H9 (cell line): Measurements from ENCODE around the gene OR56A1. TPM values are rescaled to one million over a fixed set of nuclear protein-coding genes. Genes with fewer than 3 reads are reported as not detected.

ENCODE experiments used
- DNase-seq: peaks from one replicate; pipeline ENCODE4 v3.0.0-alpha.2; 2017
- H2AFZ ChIP-seq: one replicate; pipeline ENCODE4 v1.6.1; 2013; ENCODE audit warnings: mild to moderate bottlenecking, low read length, control low read depth, moderate library complexity
- H2AK5ac ChIP-seq: 2 replicates; pipeline ENCODE4 v1.6.1; 2013; ENCODE audit warnings: low read length, control low read depth, mixed read lengths; ENCODE audit not compliant: insufficient read length
- H2BK120ac ChIP-seq: one replicate; pipeline ENCODE4 v1.6.1; 2013; ENCODE audit warnings: low read depth, mild to moderate bottlenecking, low read length, control low read depth, inconsistent platforms; ENCODE audit not compliant: poor library complexity, severe bottlenecking
- H2BK12ac ChIP-seq: 2 replicates; pipeline ENCODE4 v1.6.1; 2013; ENCODE audit warnings: low read length, control low read depth, mixed read lengths, low read depth; ENCODE audit not compliant: insufficient read length
- H2BK15ac ChIP-seq: 2 replicates; pipeline ENCODE4 v1.6.1; 2013; ENCODE audit warnings: low read depth, low read length, control low read depth
- H2BK20ac ChIP-seq: one replicate; pipeline ENCODE4 v1.6.1; 2013; ENCODE audit warnings: low read depth, mild to moderate bottlenecking, low read length, control low read depth, inconsistent platforms; ENCODE audit not compliant: poor library complexity, severe bottlenecking
- H2BK5ac ChIP-seq: 2 replicates; pipeline ENCODE4 v1.6.1; 2013; ENCODE audit warnings: low read length, control low read depth, mixed read lengths; ENCODE audit not compliant: insufficient read length
- H3K14ac ChIP-seq: 2 replicates; pipeline ENCODE4 v1.6.1; 2013; ENCODE audit warnings: low read length, control low read depth; ENCODE audit not compliant: insufficient read depth
- H3K18ac ChIP-seq: 2 replicates; pipeline ENCODE4 v1.6.1; 2013; ENCODE audit warnings: low read depth, mild to moderate bottlenecking, mixed read lengths, low read length, control low read depth; ENCODE audit not compliant: insufficient read length
- H3K23ac ChIP-seq: 2 replicates; pipeline ENCODE4 v1.6.1; 2013; ENCODE audit warnings: low read length, control low read depth, mixed read lengths, low read depth; ENCODE audit not compliant: insufficient read length
- H3K23me2 ChIP-seq: 2 replicates; pipeline ENCODE4 v1.6.1; 2013; ENCODE audit warnings: low read depth, mild to moderate bottlenecking, mixed read lengths, low read length, control low read depth; ENCODE audit not compliant: insufficient read length, poor library complexity, severe bottlenecking
- H3K27ac ChIP-seq: 2 replicates; pipeline ENCODE4 v1.5.1; 2013; ENCODE audit warnings: low read length, control low read depth, mixed read lengths, low read depth; ENCODE audit not compliant: insufficient read length
- H3K27me3 ChIP-seq: 2 replicates; pipeline ENCODE4 v1.6.1; 2013; ENCODE audit warnings: low read length, control low read depth, inconsistent platforms; ENCODE audit not compliant: insufficient read depth
- H3K4ac ChIP-seq: 2 replicates; pipeline ENCODE4 v1.6.1; 2013; ENCODE audit warnings: low read depth, mild to moderate bottlenecking, control low read depth, inconsistent platforms, low read length, moderate library complexity
- H3K4me1 ChIP-seq: 2 replicates; pipeline ENCODE4 v1.6.1; 2013; ENCODE audit warnings: low read length, control low read depth, inconsistent platforms; ENCODE audit not compliant: insufficient read depth
- H3K4me2 ChIP-seq: 2 replicates; pipeline ENCODE4 v1.6.1; 2013; ENCODE audit warnings: low read length, control low read depth, mixed read lengths; ENCODE audit not compliant: insufficient read length, insufficient read depth
- H3K56ac ChIP-seq: 2 replicates; pipeline ENCODE4 v1.6.1; 2013; ENCODE audit warnings: low read depth, mild to moderate bottlenecking, mixed read lengths, low read length, control low read depth; ENCODE audit not compliant: insufficient read length
- H3K79me1 ChIP-seq: 2 replicates; pipeline ENCODE4 v1.6.1; 2013; ENCODE audit warnings: low read depth, mild to moderate bottlenecking, moderate library complexity, low read length, control low read depth, inconsistent platforms; ENCODE audit not compliant: insufficient read depth, poor library complexity, severe bottlenecking
- H3K79me2 ChIP-seq: 2 replicates; pipeline ENCODE4 v1.6.1; 2013; ENCODE audit warnings: low read length, control low read depth, inconsistent platforms; ENCODE audit not compliant: insufficient read depth
- H3K9ac ChIP-seq: 2 replicates; pipeline ENCODE4 v1.6.1; 2013; ENCODE audit warnings: low read length, control low read depth, mixed read lengths; ENCODE audit not compliant: insufficient read length; ENCODE audit errors: extremely low read depth
- H3K9me3 ChIP-seq: one replicate; pipeline ENCODE4 v1.6.1; 2013; ENCODE audit warnings: low read depth, low read length, inconsistent platforms; ENCODE audit not compliant: control insufficient read depth
- H3T11ph ChIP-seq: one replicate; pipeline ENCODE4 v1.6.1; 2013; ENCODE audit warnings: mild to moderate bottlenecking, low read length, control low read depth, inconsistent platforms
- H4K20me1 ChIP-seq: one replicate; pipeline ENCODE4 v1.6.1; 2013; ENCODE audit not compliant: control insufficient read depth, insufficient read length, insufficient read depth
- H4K5ac ChIP-seq: 2 replicates; pipeline ENCODE4 v1.6.1; 2013; ENCODE audit warnings: low read depth, mild to moderate bottlenecking, mixed read lengths, low read length, control low read depth; ENCODE audit not compliant: insufficient read length
- H4K8ac ChIP-seq: replicated peaks from 2 replicates; pipeline ENCODE4 v1.6.1; 2013; ENCODE audit warnings: low read length, control low read depth, mixed read lengths, low read depth; ENCODE audit not compliant: insufficient read length
- H4K91ac ChIP-seq: 2 replicates; pipeline ENCODE4 v1.6.1; 2013; ENCODE audit warnings: low read depth, mild to moderate bottlenecking, moderate library complexity, mixed read lengths, low read length, control low read depth; ENCODE audit not compliant: insufficient read length
- H3K27ac Mint-ChIP-seq, 3 experiments: 2 replicates in 2 of 3; 3 replicates in 1 of 3; pipeline ENCODE4 v1.8.0; 2020 to 2021; ENCODE audit warnings: mixed read lengths in 3 of 3, mild to moderate bottlenecking in 1 of 3, moderate library complexity in 1 of 3
- H3K27me3 Mint-ChIP-seq: 2 replicates; pipeline ENCODE4 v1.8.0; 2021; ENCODE audit warnings: low read depth, mild to moderate bottlenecking, moderate library complexity, mixed read lengths
- H3K36me3 Mint-ChIP-seq, 3 experiments: 2 replicates in 2 of 3; 3 replicates in 1 of 3; pipeline ENCODE4 v1.8.0; 2020 to 2021; ENCODE audit warnings: low read depth in 3 of 3, mixed read lengths in 3 of 3; ENCODE audit not compliant: insufficient read depth in 1 of 3
- H3K4me1 Mint-ChIP-seq, 2 experiments: 2 replicates each; pipeline ENCODE4 v1.8.0; 2020; ENCODE audit warnings: mixed read lengths in 2 of 2
- H3K4me3 Mint-ChIP-seq, 2 experiments: 2 replicates in 1 of 2; 3 replicates in 1 of 2; pipeline ENCODE4 v1.8.0; 2020 to 2021; ENCODE audit warnings: mild to moderate bottlenecking in 2 of 2, mixed read lengths in 2 of 2, moderate library complexity in 1 of 2
- H3K9me3 Mint-ChIP-seq, 2 experiments: 2 replicates in 1 of 2; 3 replicates in 1 of 2; pipeline ENCODE4 v1.8.0; 2020; ENCODE audit warnings: mild to moderate bottlenecking in 2 of 2, mixed read lengths in 2 of 2, moderate library complexity in 1 of 2
- WGBS: extraction: QIAGEN DNeasy Blood & Tissue Kit; methylation state at CpG from one replicate; pipeline ENCODE4 v1.1.7; 2013; ENCODE audit warnings: missing lambda C conversion rate, low lambda C conversion rate, mixed read lengths; ENCODE audit not compliant: insufficient read length; ENCODE audit errors: extremely low coverage; 5-methylcytosine and 5-hydroxymethylcytosine counted together
- total RNA-seq: library from RNA; stranded (reverse); gene quantifications from 2 replicates; pipeline ENCODE4 v1.2.1, GENCODE V29; 2021
- TF ChIP-seq, protein P1 (sequence below): fragments of 200-600 bp; sonication (generic); conservative IDR thresholded peaks from 3 replicates; pipeline ENCODE4 v1.8.0; 2021; ENCODE audit warnings: antibody characterized with exemption, mild to moderate bottlenecking

The OR56A1 gene
- total RNA-seq, 1 experiment from 2014 or later = 0.07 TPM

DNA sequence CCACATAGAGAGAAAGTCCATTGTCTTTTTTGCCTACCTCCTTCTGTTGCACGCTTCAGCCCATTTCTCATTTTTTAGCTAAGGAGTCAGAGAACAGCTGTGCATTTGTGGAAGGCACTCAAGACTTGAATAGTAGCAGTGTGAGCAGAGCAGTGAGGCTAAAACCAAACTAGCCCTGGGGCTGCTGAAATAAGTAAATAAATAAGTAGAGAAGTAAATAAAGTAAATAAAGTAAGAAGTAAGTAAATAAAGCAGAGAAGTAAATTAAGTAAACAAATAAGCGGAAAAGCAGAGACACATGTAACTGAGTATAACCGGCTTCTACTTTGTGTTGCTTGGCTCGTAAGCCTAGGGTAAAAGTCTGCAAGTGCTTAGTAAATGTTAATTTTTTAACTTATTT is 41.4 kb downstream of the OR56A1 start:
- Histone ChIP-seq H3K23ac (no peak overlapping the region), H3K9ac (no peak overlapping the region), H3K79me1 (no peaks in the 10 kb centered on the region), H3K4me2 (no peak overlapping the region), H3K23me2 (no peaks in the 10 kb centered on the region), H2AFZ (no peak overlapping the region), H4K91ac (no peak overlapping the region), H4K8ac (no peak overlapping the region), H3K9me3 (no peaks in the 10 kb centered on the region), H3K27ac (no peak overlapping the region), H2BK120ac (no peak overlapping the region), H2BK20ac (no peak overlapping the region), H2BK15ac (no peak overlapping the region), H3K56ac (no peak overlapping the region), H4K5ac (no peak overlapping the region), H2AK5ac (no peak overlapping the region), H3K4me1 (no peaks in the 10 kb centered on the region), H3K4ac (no peak overlapping the region), H3T11ph (no peak overlapping the region), H2BK5ac (no peak overlapping the region), H3K18ac (no peak overlapping the region), H3K14ac (no peak overlapping the region), H4K20me1 (no peaks in the 10 kb centered on the region), H2BK12ac (no peak overlapping the region), H3K79me2 (no peaks in the 10 kb centered on the region), H3K27me3 (no peaks in the 10 kb centered on the region)
- Mint-ChIP-seq H3K4me1 (0 out of 4 replicates have a peak, but pooled peaks cover 0 to 2% of the 10 kb centered on the region in 2 experiments), H3K9me3 (no peaks in the 10 kb centered on the region; a peak in 1 of 5 replicates), H3K36me3 (no peaks in the 10 kb centered on the region), H3K27ac (no peak overlapping the region), H3K4me3 (no peak overlapping the region), H3K27me3 (peaks cover 1% of the 10 kb centered on the region; the same call in 1 of the 2 replicates)
- DNase-seq = no peak
- no CpG with 5 or more reads among the region's 4 CpGs for WGBS
- TF ChIP-seq, protein P1, sequence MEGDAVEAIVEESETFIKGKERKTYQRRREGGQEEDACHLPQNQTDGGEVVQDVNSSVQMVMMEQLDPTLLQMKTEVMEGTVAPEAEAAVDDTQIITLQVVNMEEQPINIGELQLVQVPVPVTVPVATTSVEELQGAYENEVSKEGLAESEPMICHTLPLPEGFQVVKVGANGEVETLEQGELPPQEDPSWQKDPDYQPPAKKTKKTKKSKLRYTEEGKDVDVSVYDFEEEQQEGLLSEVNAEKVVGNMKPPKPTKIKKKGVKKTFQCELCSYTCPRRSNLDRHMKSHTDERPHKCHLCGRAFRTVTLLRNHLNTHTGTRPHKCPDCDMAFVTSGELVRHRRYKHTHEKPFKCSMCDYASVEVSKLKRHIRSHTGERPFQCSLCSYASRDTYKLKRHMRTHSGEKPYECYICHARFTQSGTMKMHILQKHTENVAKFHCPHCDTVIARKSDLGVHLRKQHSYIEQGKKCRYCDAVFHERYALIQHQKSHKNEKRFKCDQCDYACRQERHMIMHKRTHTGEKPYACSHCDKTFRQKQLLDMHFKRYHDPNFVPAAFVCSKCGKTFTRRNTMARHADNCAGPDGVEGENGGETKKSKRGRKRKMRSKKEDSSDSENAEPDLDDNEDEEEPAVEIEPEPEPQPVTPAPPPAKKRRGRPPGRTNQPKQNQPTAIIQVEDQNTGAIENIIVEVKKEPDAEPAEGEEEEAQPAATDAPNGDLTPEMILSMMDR = no peak
